Measurements from ENCODE around the gene AAK1.
"Not testable (repeated sequence)": the region's sequence is repeated elsewhere in the genome, so short reads cannot be mapped to it uniquely, and the experiment has no call there.

AAK1 gene

GRCh38 chr2:69667805-69668382, 24.4 kb upstream of the AAK1 start:
- no peak overlapping the region for H3K4me3 ChIP-seq (ENCODE audit: low read depth, low read length)
- TF ChIP-seq, protein P1, sequence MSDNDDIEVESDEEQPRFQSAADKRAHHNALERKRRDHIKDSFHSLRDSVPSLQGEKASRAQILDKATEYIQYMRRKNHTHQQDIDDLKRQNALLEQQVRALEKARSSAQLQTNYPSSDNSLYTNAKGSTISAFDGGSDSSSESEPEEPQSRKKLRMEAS (IDR thresholded peaks at IDR 0.05; ENCODE audit: low read depth, low read length): no peak
- TF ChIP-seq MYC (IDR thresholded peaks at IDR 0.05; ENCODE audit: low read depth, low read length) (no peak), POLR2A (IDR thresholded peaks at IDR 0.05; ENCODE audit: extremely low read depth, insufficient read length) (no peak)
- TF ChIP-seq, protein P2, sequence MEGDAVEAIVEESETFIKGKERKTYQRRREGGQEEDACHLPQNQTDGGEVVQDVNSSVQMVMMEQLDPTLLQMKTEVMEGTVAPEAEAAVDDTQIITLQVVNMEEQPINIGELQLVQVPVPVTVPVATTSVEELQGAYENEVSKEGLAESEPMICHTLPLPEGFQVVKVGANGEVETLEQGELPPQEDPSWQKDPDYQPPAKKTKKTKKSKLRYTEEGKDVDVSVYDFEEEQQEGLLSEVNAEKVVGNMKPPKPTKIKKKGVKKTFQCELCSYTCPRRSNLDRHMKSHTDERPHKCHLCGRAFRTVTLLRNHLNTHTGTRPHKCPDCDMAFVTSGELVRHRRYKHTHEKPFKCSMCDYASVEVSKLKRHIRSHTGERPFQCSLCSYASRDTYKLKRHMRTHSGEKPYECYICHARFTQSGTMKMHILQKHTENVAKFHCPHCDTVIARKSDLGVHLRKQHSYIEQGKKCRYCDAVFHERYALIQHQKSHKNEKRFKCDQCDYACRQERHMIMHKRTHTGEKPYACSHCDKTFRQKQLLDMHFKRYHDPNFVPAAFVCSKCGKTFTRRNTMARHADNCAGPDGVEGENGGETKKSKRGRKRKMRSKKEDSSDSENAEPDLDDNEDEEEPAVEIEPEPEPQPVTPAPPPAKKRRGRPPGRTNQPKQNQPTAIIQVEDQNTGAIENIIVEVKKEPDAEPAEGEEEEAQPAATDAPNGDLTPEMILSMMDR (IDR thresholded peaks at IDR 0.05; ENCODE audit: low read depth, low read length): no peak
- DNase-seq (ENCODE audit: low read depth): no peak

GRCh38 chr2:69665152-69665551, 21.6 kb upstream of the AAK1 start:
- TF ChIP-seq, protein P2 (IDR thresholded peaks at IDR 0.05; ENCODE audit: low read depth, low read length): no peak
- TF ChIP-seq MYC (IDR thresholded peaks at IDR 0.05; ENCODE audit: low read depth, low read length) (no peak), POLR2A (IDR thresholded peaks at IDR 0.05; ENCODE audit: extremely low read depth, insufficient read length) (no peak)
- TF ChIP-seq, protein P1 (IDR thresholded peaks at IDR 0.05; ENCODE audit: low read depth, low read length): no peak
- no peak overlapping the region for H3K4me3 ChIP-seq (ENCODE audit: low read depth, low read length)
- DNase-seq (ENCODE audit: low read depth): no peak

GRCh38 chr2:69663860-69664259, 20.3 kb upstream of the AAK1 start:
- no peak for DNase-seq (ENCODE audit: low read depth)
- TF ChIP-seq MYC (IDR thresholded peaks at IDR 0.05; ENCODE audit: low read depth, low read length): no peak
- TF ChIP-seq, protein P2 (IDR thresholded peaks at IDR 0.05; ENCODE audit: low read depth, low read length): no peak
- TF ChIP-seq POLR2A (IDR thresholded peaks at IDR 0.05; ENCODE audit: extremely low read depth, insufficient read length): no peak
- TF ChIP-seq, protein P1 (IDR thresholded peaks at IDR 0.05; ENCODE audit: low read depth, low read length): no peak
- H3K4me3 ChIP-seq (ENCODE audit: low read depth, low read length): no peak overlapping the region

GRCh38 chr2:69662547-69662946, 19.0 kb upstream of the AAK1 start:
- not testable (repeated sequence) for DNase-seq (ENCODE audit: low read depth); H3K4me3 ChIP-seq (ENCODE audit: low read depth, low read length)

DNA sequence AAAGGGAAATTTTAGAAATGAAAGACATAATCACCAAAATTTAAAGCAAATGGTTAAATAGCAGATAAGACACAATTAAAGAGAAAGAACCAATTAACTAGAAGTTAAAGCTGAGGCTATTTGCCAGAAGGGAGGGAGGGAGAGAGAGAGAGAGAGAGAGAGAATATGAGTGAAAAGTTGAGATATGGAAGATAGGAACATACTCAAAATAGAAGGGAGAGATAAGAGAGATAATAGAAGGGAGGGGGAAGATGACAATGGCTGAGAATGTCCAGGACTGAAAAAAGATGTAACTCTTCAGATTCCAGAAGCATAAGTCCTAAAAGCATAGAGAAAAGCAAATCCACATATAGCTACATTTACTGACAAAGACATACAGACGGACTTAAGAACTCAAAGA, 17.1 kb upstream of the AAK1 start:
- TF ChIP-seq, protein P1 (IDR thresholded peaks at IDR 0.05; ENCODE audit: low read depth, low read length): no peak
- TF ChIP-seq MYC (IDR thresholded peaks at IDR 0.05; ENCODE audit: low read depth, low read length) (no peak), POLR2A (IDR thresholded peaks at IDR 0.05; ENCODE audit: extremely low read depth, insufficient read length) (no peak)
- TF ChIP-seq, protein P2 (IDR thresholded peaks at IDR 0.05; ENCODE audit: low read depth, low read length): no peak
- H3K4me3 ChIP-seq (ENCODE audit: low read depth, low read length): no peak overlapping the region
- DNase-seq (ENCODE audit: low read depth): no peak

DNA sequence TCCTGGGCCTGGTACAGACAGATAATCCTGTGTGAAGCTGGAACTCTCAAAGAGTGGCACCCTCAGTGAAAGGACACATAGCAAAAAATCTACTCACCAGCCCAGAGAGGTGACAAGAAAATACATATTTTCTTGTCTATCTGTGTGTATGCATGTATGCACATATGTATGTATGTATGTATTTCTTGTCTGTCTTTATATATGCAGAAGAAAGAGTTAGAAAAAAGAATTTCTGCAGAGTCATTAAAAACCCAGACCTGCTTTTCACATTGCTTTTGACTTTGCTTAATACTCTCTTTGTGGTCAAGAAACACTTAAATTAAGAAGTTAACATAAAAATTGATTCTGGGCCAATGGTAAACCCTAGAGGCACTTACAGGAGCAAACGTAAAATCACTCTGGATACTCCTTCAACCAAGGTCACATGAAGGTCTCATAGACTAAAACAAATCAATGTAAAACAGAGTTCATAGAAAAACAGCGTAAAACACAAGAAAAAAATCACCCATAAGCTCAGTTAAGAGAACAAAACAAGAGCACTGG, 16.5 kb upstream of the AAK1 start:
- DNase-seq (ENCODE audit: low read depth): no peak
- H3K4me3 ChIP-seq (ENCODE audit: low read depth, low read length): no peak overlapping the region
- TF ChIP-seq, protein P2 (IDR thresholded peaks at IDR 0.05; ENCODE audit: low read depth, low read length): no peak
- no peak for TF ChIP-seq MYC (IDR thresholded peaks at IDR 0.05; ENCODE audit: low read depth, low read length)
- TF ChIP-seq, protein P1 (IDR thresholded peaks at IDR 0.05; ENCODE audit: low read depth, low read length): no peak

Data from NB4 (cell line).